Endothelial cell of umbilical vein (primary cell): ENCODE measurements around the gene PRLR. TPM values are rescaled to one million over a fixed set of nuclear protein-coding genes. Genes with fewer than 3 reads are reported as not detected.

ENCODE experiments used
- BruUV-seq: library from RNA; stranded (reverse); fragments of 400-500 nt; replicated peaks from 2 replicates; lab custom pipeline; 2021; lab: Mats Ljungman, UMichigan
- CTCF ChIA-PET: fragments of 300-600, 350-600 bp; sonication (Branson Sonifier 250); formaldehyde crosslinking; loops from one replicate; lab custom pipeline; 2021; ENCODE audit warnings: antibody characterized with exemption, inconsistent platforms; lab: Charles Lee
- POLR2A ChIA-PET: fragments of 300-600, 350-600 bp; sonication (Branson Sonifier 250); formaldehyde crosslinking; loops from one replicate; lab custom pipeline; 2021; ENCODE audit warnings: antibody characterized with exemption, inconsistent platforms; lab: Charles Lee
- DNase-seq: peaks from one replicate; pipeline ENCODE4 v3.0.0-alpha.2; 2011; ENCODE audit warnings: low read depth, low spot score
- FAIRE-seq: peaks from 2 replicates; lab custom pipeline; 2011; peaks lifted over from hg19 to GRCh38; lab: Jason Lieb, UNC
- H2AFZ ChIP-seq: 2 replicates; pipeline ENCODE4 v1.6.0; 2012; ENCODE audit warnings: low read depth, low read length, control low read depth, inconsistent platforms
- H3K27ac ChIP-seq: 2 replicates; pipeline ENCODE4 v1.5.1; 2011; ENCODE audit warnings: low read depth, mild to moderate bottlenecking, control low read depth, low read length, moderate library complexity; ENCODE audit not compliant: insufficient read depth
- H3K27me3 ChIP-seq, 2 experiments: 2 replicates each; pipeline versions ENCODE4 v1.6.0 to v1.6.1; 2011; ENCODE audit warnings: low read length in 2 of 2, mixed read lengths in 1 of 2; ENCODE audit not compliant: control insufficient read depth in 2 of 2, insufficient read depth in 2 of 2
- H3K36me3 ChIP-seq, 2 experiments: 2 replicates in 1 of 2; 3 replicates in 1 of 2; pipeline ENCODE4 v1.5.1; 2011; ENCODE audit warnings: low read length in 2 of 2, mild to moderate bottlenecking in 1 of 2, moderate library complexity in 1 of 2; ENCODE audit not compliant: control insufficient read depth in 2 of 2, insufficient read depth in 2 of 2; ENCODE audit errors: extremely low read depth in 1 of 2
- H3K4me1 ChIP-seq: 3 replicates; pipeline ENCODE4 v1.5.1; 2011; ENCODE audit warnings: mild to moderate bottlenecking, low read length; ENCODE audit not compliant: control insufficient read depth, insufficient read depth; ENCODE audit errors: extremely low read depth
- H3K4me2 ChIP-seq: 2 replicates; pipeline ENCODE4 v1.6.1; 2011; ENCODE audit warnings: low read length, control low read depth, mixed read lengths; ENCODE audit not compliant: insufficient read depth
- H3K4me3 ChIP-seq, 3 experiments: fragments of 200-600 bp in 1 of 3; sonication (generic), shearing (Covaris generic) in 1 of 3; replicated peaks in 1 of 3; 2 replicates each; pipeline ENCODE4 v1.5.1; 2011 to 2016; ENCODE audit warnings: control low read depth in 3 of 3, low read length in 3 of 3, mild to moderate bottlenecking in 2 of 3, inconsistent platforms in 1 of 3, low read depth in 1 of 3, moderate library complexity in 1 of 3; ENCODE audit not compliant: insufficient read depth in 1 of 3
- H3K79me2 ChIP-seq: 2 replicates; pipeline ENCODE4 v1.6.0; 2012; ENCODE audit warnings: low read length, inconsistent platforms; ENCODE audit not compliant: control insufficient read depth, insufficient read depth
- H3K9ac ChIP-seq: replicated peaks from 2 replicates; pipeline ENCODE3; 2011; ENCODE audit warnings: low read length, control low read depth; ENCODE audit not compliant: insufficient read depth; ENCODE audit errors: extremely low read depth
- H3K9me1 ChIP-seq: replicated peaks from 3 replicates; pipeline ENCODE4 v1.6.0; 2011; ENCODE audit warnings: mild to moderate bottlenecking, low read length; ENCODE audit not compliant: control insufficient read depth, insufficient read depth; ENCODE audit errors: extremely low read depth
- H3K9me3 ChIP-seq: replicated peaks from 2 replicates; pipeline ENCODE4 v1.5.1; 2012; ENCODE audit warnings: low read length, inconsistent platforms; ENCODE audit not compliant: control insufficient read depth, insufficient read depth
- H4K20me1 ChIP-seq: replicated peaks from 2 replicates; pipeline ENCODE3; 2011; ENCODE audit warnings: mild to moderate bottlenecking, low read length; ENCODE audit not compliant: control insufficient read depth, insufficient read depth; ENCODE audit errors: extremely low read depth
- EZH2 ChIP-seq: IDR thresholded peaks from 2 replicates; pipeline ENCODE4 v1.6.1; 2012; ENCODE audit warnings: borderline replicate concordance, low read depth, mild to moderate bottlenecking, moderate library complexity, low read length, inconsistent platforms; ENCODE audit not compliant: severe bottlenecking
- FOS ChIP-seq: IDR thresholded peaks from 2 replicates; pipeline ENCODE4 v1.6.1; 2011; ENCODE audit warnings: mild to moderate bottlenecking, low read length, moderate library complexity, borderline replicate concordance; ENCODE audit not compliant: insufficient read depth
- GATA2 ChIP-seq: IDR thresholded peaks from 2 replicates; pipeline ENCODE4 v1.7.0; 2011; ENCODE audit warnings: low read depth, mild to moderate bottlenecking, moderate library complexity, mixed read lengths, low read length; ENCODE audit not compliant: insufficient read length, insufficient read depth
- JUN ChIP-seq: IDR thresholded peaks from 2 replicates; pipeline ENCODE4 v1.6.1; 2011; ENCODE audit warnings: borderline replicate concordance, low read depth; ENCODE audit not compliant: insufficient read length, insufficient read depth
- MYC ChIP-seq: IDR thresholded peaks from one replicate; pipeline ENCODE4 v1.6.1; 2011; ENCODE audit warnings: mild to moderate bottlenecking, low read depth, low read length
- POLR2A ChIP-seq: IDR thresholded peaks from 2 replicates; pipeline ENCODE4 v1.6.1; 2012; ENCODE audit warnings: low read depth, mild to moderate bottlenecking, control low read depth, low read length
- POLR2AphosphoS5 ChIP-seq: IDR thresholded peaks from 2 replicates; pipeline ENCODE4 v1.6.1; 2012; ENCODE audit warnings: low read depth, mild to moderate bottlenecking, control low read depth, low read length, moderate library complexity; ENCODE audit not compliant: insufficient read depth
- dilution Hi-C: fragments of 300-500 bp; cut with MboI; formaldehyde crosslinking; loops from one replicate; pipeline ENCODE4 v1.15.0; 2019; ENCODE audit warnings: low sequenced_read_pairs; ENCODE audit not compliant: extremely low pct_ligation_motif_present
- intact Hi-C: fragments of 100-400 bp; cut with micrococcal nuclease; formaldehyde crosslinking; loops from one replicate; pipeline ENCODE4 v1.10.0; 2022
- polyA plus RNA-seq, 4 experiments: library from polyadenylated mRNA; depleted of rRNA in 3 of 4; stranded (reverse) in 3 of 4; unstranded in 1 of 4; fragments of >200 nt; gene quantifications; 2 replicates each; pipeline versions ENCODE4 v1.2.1 to v1.2.3, GENCODE V29; 2011 to 2012; ENCODE audit warnings: missing spikeins in 1 of 4
- total RNA-seq: library from RNA; stranded (reverse); gene quantifications from 2 replicates; pipeline ENCODE4 v1.2.3, GENCODE V29; 2021
- TF ChIP-seq, protein P1 (sequence below), 2 donors: IDR thresholded peaks; 1 replicate in 1 of 2; 2 replicates in 1 of 2; pipeline ENCODE4 v1.5.1; 2011; ENCODE audit warnings: low read length in 2 of 2, mild to moderate bottlenecking in 2 of 2, moderate library complexity in 2 of 2, control low read depth in 1 of 2, inconsistent platforms in 1 of 2, low read depth in 1 of 2; ENCODE audit not compliant: insufficient read depth in 1 of 2; ENCODE audit errors: extremely low read depth in 1 of 2
- TF ChIP-seq, protein P2 (sequence below): IDR thresholded peaks from 2 replicates; pipeline ENCODE4 v1.6.1; 2011; ENCODE audit not compliant: insufficient read depth, insufficient read length

The PRLR gene
- total and polyA plus RNA-seq, 2 donors (not counting 3 experiments of a cell fraction or from before 2014, with no cell fraction given), result not detected

DNA sequence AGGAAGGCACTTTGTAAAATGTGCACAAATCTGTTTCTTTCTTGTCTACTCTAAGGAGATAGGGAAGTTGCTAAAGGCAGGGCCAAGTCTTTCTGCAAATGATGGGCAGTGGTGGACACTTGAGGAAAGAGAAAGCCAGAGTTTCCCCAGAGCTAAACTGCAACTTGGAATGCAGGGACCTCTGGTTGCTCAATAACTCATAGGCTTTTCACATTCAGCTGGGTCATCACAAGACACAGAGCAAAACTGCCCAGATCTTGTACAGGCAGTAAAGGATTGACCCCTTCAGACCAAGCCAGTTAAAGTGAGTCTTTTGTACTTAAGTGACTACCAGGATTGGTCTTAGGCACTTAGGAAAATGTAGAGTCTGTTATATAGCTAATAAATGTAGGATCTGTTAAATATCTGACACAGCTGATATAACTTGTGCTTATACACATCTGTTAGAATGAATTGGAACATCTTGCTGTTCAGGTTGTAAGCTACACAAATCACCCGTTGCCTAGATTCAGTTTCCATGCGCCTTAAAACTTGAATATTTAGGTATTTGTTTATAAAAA, 169.0 kb downstream of the PRLR start:
- dilution Hi-C loops, result no loop called here
- Histone ChIP-seq H3K4me2 (no peak overlapping the region), H3K9ac (no peak overlapping the region), H3K9me3 (no peaks in the 10 kb centered on the region), H2AFZ (no peak overlapping the region), H3K4me3 (no peak overlapping the region), H3K9me1 (no peaks in the 10 kb centered on the region), H3K27me3 (no peaks in the 10 kb centered on the region), H3K36me3 (no peaks in the 10 kb centered on the region), H4K20me1 (no peaks in the 10 kb centered on the region), H3K27ac (no peak overlapping the region), H3K79me2 (no peaks in the 10 kb centered on the region), H3K4me1 (no peaks in the 10 kb centered on the region)
- no peak for TF ChIP-seq FOS
- FAIRE-seq, result no peak
- BruUV-seq, result no TSS peak
- POLR2A ChIA-PET, result no interaction called here
- intact Hi-C loops, result no loop called here
- no peak for DNase-seq
- CTCF ChIA-PET, result no interaction called here

DNA sequence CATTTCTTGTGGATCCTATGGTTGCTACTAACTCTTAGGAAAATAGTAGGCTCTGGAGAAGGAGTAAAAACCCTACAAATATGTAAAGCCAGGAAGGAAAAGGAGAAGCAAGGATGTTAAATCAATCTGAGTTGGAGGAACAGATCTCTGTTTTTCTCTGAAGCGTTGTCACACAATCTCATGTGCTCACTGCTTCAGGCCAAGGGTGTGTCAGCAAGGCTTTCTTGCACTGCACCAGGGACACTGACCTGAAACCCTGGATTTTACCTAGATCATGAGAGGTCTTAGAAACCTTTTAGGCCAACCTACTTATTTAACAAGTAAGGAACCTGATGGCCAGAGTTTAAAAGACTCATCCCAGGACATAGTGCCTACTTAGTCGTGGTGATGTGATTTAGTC, 170.1 kb downstream of the PRLR start:
- DNase-seq (no peak), FAIRE-seq (no peak)
- no peak overlapping the region for H3K4me3 ChIP-seq
- no peaks in the 10 kb centered on the region for H3K79me2 ChIP-seq
- H3K36me3 ChIP-seq, result no peaks in the 10 kb centered on the region
- H3K9me3 ChIP-seq, result no peaks in the 10 kb centered on the region
- intact Hi-C loops, result no loop called here
- CTCF ChIA-PET, result no interaction called here
- no TSS peak for BruUV-seq
- POLR2A ChIA-PET, result no interaction called here
- H3K4me2 ChIP-seq, result no peak overlapping the region
- H3K27me3 ChIP-seq, result no peaks in the 10 kb centered on the region
- H3K9me1 ChIP-seq, result no peaks in the 10 kb centered on the region
- H3K4me1 ChIP-seq, result no peaks in the 10 kb centered on the region
- TF ChIP-seq FOS, result no peak
- TF ChIP-seq, protein P1, sequence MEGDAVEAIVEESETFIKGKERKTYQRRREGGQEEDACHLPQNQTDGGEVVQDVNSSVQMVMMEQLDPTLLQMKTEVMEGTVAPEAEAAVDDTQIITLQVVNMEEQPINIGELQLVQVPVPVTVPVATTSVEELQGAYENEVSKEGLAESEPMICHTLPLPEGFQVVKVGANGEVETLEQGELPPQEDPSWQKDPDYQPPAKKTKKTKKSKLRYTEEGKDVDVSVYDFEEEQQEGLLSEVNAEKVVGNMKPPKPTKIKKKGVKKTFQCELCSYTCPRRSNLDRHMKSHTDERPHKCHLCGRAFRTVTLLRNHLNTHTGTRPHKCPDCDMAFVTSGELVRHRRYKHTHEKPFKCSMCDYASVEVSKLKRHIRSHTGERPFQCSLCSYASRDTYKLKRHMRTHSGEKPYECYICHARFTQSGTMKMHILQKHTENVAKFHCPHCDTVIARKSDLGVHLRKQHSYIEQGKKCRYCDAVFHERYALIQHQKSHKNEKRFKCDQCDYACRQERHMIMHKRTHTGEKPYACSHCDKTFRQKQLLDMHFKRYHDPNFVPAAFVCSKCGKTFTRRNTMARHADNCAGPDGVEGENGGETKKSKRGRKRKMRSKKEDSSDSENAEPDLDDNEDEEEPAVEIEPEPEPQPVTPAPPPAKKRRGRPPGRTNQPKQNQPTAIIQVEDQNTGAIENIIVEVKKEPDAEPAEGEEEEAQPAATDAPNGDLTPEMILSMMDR (IDR thresholded peaks at IDR 0.05; ENCODE audit: extremely low read depth in 1 of 2, insufficient read depth in 1 of 2, low read depth in 1 of 2, low read length in 2 of 2), result no peak
- TF ChIP-seq, protein P2, sequence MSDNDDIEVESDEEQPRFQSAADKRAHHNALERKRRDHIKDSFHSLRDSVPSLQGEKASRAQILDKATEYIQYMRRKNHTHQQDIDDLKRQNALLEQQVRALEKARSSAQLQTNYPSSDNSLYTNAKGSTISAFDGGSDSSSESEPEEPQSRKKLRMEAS, result no peak
- TF ChIP-seq GATA2, result no peak
- TF ChIP-seq POLR2AphosphoS5, result no peak
- TF ChIP-seq POLR2A, result no peak
- no peak for TF ChIP-seq EZH2
- no peak for TF ChIP-seq JUN
- no peak for TF ChIP-seq MYC
- dilution Hi-C loops, result no loop called here
- no peak overlapping the region for H2AFZ ChIP-seq
- H3K27ac ChIP-seq, result no peak overlapping the region
- H3K9ac ChIP-seq, result no peak overlapping the region
- H4K20me1 ChIP-seq, result no peaks in the 10 kb centered on the region
